Measurements from ENCODE around the gene SDCCAG8. TPM values are rescaled to one million over a fixed set of nuclear protein-coding genes. Genes with fewer than 3 reads are reported as not detected.

Gene SDCCAG8
- total RNA-seq, 2 donors from 2014 or later, result 23.2 to 91.0 TPM

- Histone ChIP-seq H3K4me1 (ENCODE audit: control insufficient read depth in 1 of 2, low read depth in 2 of 2) (peaks cover 5 to 8% of the 10 kb centered on the region in 2 donors), H3K36me3 (no peaks in the 10 kb centered on the region), H3K27ac (no peak overlapping the region), H3K4me3 (no peak overlapping the region), H3K9me3 (no peaks in the 10 kb centered on the region), H3K27me3 (replicated peaks; ENCODE audit: insufficient read depth) (no peaks in the 10 kb centered on the region)
- TF ChIP-seq, protein P1, sequence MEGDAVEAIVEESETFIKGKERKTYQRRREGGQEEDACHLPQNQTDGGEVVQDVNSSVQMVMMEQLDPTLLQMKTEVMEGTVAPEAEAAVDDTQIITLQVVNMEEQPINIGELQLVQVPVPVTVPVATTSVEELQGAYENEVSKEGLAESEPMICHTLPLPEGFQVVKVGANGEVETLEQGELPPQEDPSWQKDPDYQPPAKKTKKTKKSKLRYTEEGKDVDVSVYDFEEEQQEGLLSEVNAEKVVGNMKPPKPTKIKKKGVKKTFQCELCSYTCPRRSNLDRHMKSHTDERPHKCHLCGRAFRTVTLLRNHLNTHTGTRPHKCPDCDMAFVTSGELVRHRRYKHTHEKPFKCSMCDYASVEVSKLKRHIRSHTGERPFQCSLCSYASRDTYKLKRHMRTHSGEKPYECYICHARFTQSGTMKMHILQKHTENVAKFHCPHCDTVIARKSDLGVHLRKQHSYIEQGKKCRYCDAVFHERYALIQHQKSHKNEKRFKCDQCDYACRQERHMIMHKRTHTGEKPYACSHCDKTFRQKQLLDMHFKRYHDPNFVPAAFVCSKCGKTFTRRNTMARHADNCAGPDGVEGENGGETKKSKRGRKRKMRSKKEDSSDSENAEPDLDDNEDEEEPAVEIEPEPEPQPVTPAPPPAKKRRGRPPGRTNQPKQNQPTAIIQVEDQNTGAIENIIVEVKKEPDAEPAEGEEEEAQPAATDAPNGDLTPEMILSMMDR (IDR thresholded peaks at IDR 0.05), result no peak
- ATAC-seq (ENCODE audit: insufficient number of reproducible peaks, low FRiP score, low read depth), result no peak
- no peak for DNase-seq (ENCODE audit: low spot score)
Observed at GRCh38 chr1:243438815-243439214, 183.0 kb downstream of the SDCCAG8 start.

- no peaks in the 10 kb centered on the region for H3K36me3 ChIP-seq
- ATAC-seq (ENCODE audit: insufficient number of reproducible peaks, low FRiP score, low read depth), result no peak
- DNase-seq (ENCODE audit: low spot score), result no peak
- no peaks in the 10 kb centered on the region for H3K27me3 ChIP-seq (replicated peaks; ENCODE audit: insufficient read depth)
- no peaks in the 10 kb centered on the region for H3K9me3 ChIP-seq
- H3K27ac ChIP-seq, result no peak overlapping the region
- no peak overlapping the region for H3K4me3 ChIP-seq
- TF ChIP-seq, protein P1 (IDR thresholded peaks at IDR 0.05), result no peak
- H3K4me1 ChIP-seq (ENCODE audit: control insufficient read depth in 1 of 2, low read depth in 2 of 2), result peaks cover 5 to 11% of the 10 kb centered on the region in 2 donors
Observed at GRCh38 chr1:243440406-243440805, 184.6 kb downstream of the SDCCAG8 start.

- DNase-seq (ENCODE audit: low spot score) (no peak), ATAC-seq (ENCODE audit: insufficient number of reproducible peaks, low FRiP score, low read depth) (no peak)
- Histone ChIP-seq H3K27ac (no peak overlapping the region), H3K9me3 (no peaks in the 10 kb centered on the region), H3K36me3 (no peaks in the 10 kb centered on the region), H3K4me3 (no peak overlapping the region), H3K27me3 (replicated peaks; ENCODE audit: insufficient read depth) (no peaks in the 10 kb centered on the region), H3K4me1 (ENCODE audit: control insufficient read depth in 1 of 2, low read depth in 2 of 2) (peaks cover 5 to 11% of the 10 kb centered on the region in 2 donors)
- TF ChIP-seq, protein P1 (IDR thresholded peaks at IDR 0.05), result no peak
Observed at GRCh38 chr1:243441601-243442000, 185.8 kb downstream of the SDCCAG8 start.

DNA sequence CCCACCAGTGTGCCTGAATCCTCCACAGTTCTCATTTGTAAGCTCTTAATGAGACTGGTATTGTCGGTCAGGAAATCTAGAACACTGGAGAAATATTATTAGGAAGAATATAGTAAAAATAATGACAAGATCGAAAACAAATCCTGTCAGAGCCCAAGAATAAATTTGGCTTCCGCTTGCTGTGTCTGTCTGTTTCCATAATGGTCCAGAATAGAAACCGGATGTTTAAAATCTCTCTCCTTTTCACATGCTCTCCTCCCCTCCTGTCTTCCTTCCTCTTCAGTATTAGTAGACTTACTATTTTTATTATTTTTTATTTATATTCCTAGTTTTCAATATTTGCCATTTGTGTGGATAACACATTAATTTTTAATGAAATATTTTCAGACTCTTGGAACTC, 187.7 kb downstream of the SDCCAG8 start:
- DNase-seq (ENCODE audit: low spot score) (no peak), ATAC-seq (ENCODE audit: insufficient number of reproducible peaks, low FRiP score, low read depth) (no peak)
- H3K4me3 ChIP-seq, result peak overlapping the region; percentile 35
- TF ChIP-seq, protein P1 (IDR thresholded peaks at IDR 0.05), result no peak
- H3K27me3 ChIP-seq (replicated peaks; ENCODE audit: insufficient read depth), result no peaks in the 10 kb centered on the region
- peaks cover 5 to 11% of the 10 kb centered on the region in 2 donors for H3K4me1 ChIP-seq (ENCODE audit: control insufficient read depth in 1 of 2, low read depth in 2 of 2)
- H3K9me3 ChIP-seq, result no peaks in the 10 kb centered on the region
- H3K36me3 ChIP-seq, result no peaks in the 10 kb centered on the region
- H3K27ac ChIP-seq, result no peak overlapping the region

DNA sequence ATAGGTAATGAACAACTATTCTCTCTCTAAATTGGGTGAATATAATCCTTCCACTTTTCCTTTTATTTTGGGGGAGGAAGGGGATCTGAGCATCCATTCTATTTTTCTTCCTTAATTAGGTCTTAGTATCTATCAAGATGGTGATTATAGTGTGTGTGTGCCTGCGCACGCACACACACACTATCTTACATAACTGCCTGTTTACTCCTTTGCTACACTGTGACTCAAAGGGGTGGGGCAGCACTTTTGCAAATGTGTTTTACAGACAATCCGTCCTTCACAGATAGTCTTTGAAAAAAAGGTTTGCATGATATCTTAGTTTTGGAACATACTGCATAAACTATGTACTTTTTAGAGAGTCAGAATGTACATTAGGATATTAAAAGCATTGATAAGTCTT, 191.5 kb downstream of the SDCCAG8 start:
- Histone ChIP-seq H3K4me1 (ENCODE audit: control insufficient read depth in 1 of 2, low read depth in 2 of 2) (peaks cover 5 to 11% of the 10 kb centered on the region in 2 donors), H3K36me3 (no peaks in the 10 kb centered on the region), H3K9me3 (no peaks in the 10 kb centered on the region), H3K27ac (no peak overlapping the region), H3K27me3 (replicated peaks; ENCODE audit: insufficient read depth) (no peaks in the 10 kb centered on the region), H3K4me3 (no peak overlapping the region)
- TF ChIP-seq, protein P1 (IDR thresholded peaks at IDR 0.05), result no peak
- DNase-seq (ENCODE audit: low spot score) (no peak), ATAC-seq (ENCODE audit: insufficient number of reproducible peaks, low FRiP score, low read depth) (no peak)

All from thoracic aorta (tissue), 2 donors.